WTC11 (cell line): ENCODE results near the gene GNG14. TPM values are rescaled to one million over a fixed set of nuclear protein-coding genes. Genes with fewer than 3 reads are reported as not detected.
"Not testable (repeated sequence)": the region's sequence is repeated elsewhere in the genome, so short reads cannot be mapped to it uniquely, and the experiment has no call there.

Experiments
- ATAC-seq: fragments of 200-7000 bp; cut with Tn5 transposase; 2 replicates; pipeline ENCODE4 v1.10.0; 2021; ENCODE audit warnings: mild to moderate bottlenecking, moderate library complexity
- CTCF ChIA-PET: fragments of 300-600 bp; sonication (Branson Sonifier 250); formaldehyde crosslinking; loops from one replicate; lab custom pipeline; 2021; ENCODE audit warnings: antibody characterized with exemption; lab: Charles Lee
- POLR2A ChIA-PET: fragments of 350-600 bp; sonication (Branson Sonifier 250); formaldehyde crosslinking; loops from one replicate; lab custom pipeline; 2021; ENCODE audit warnings: antibody characterized with exemption; lab: Charles Lee
- DNase-seq: peaks from one replicate; pipeline ENCODE4 v3.0.0; 2021; ENCODE audit warnings: low spot score
- H3K27ac Mint-ChIP-seq: 2 replicates; pipeline ENCODE4 v1.8.0; 2021; ENCODE audit warnings: mixed read lengths
- H3K27me3 Mint-ChIP-seq: 2 replicates; pipeline ENCODE4 v1.8.0; 2021; ENCODE audit warnings: low read depth, mild to moderate bottlenecking, moderate library complexity, mixed read lengths
- H3K36me3 Mint-ChIP-seq: 2 replicates; pipeline ENCODE4 v1.8.0; 2021; ENCODE audit warnings: mixed read lengths
- H3K4me1 Mint-ChIP-seq: 2 replicates; pipeline ENCODE4 v1.8.0; 2022; ENCODE audit warnings: mixed read lengths
- H3K4me3 Mint-ChIP-seq: 2 replicates; pipeline ENCODE4 v1.8.0; 2021; ENCODE audit warnings: mild to moderate bottlenecking, moderate library complexity, mixed read lengths
- H3K9me3 Mint-ChIP-seq: 2 replicates; pipeline ENCODE4 v1.8.0; 2021; ENCODE audit warnings: mixed read lengths
- ATF3 ChIP-seq: sonication (generic); formaldehyde crosslinking; conservative IDR thresholded peaks from 2 replicates; pipeline ENCODE4 v1.8.1; 2022; ENCODE audit warnings: mild to moderate bottlenecking, missing genetic modification reagents
- FOXP1 ChIP-seq: sonication (generic); formaldehyde crosslinking; IDR thresholded peaks from 2 replicates; pipeline ENCODE4 v1.8.0; 2022; ENCODE audit warnings: missing genetic modification reagents, mild to moderate bottlenecking, moderate library complexity, borderline replicate concordance
- GRHL2 ChIP-seq: fragments of 250-450 bp; sonication (Bioruptor Pico); IDR thresholded peaks from 2 replicates; pipeline ENCODE4 v1.8.0; 2022; ENCODE audit warnings: mild to moderate bottlenecking, moderate library complexity; ENCODE audit not compliant: insufficient replicate concordance, severe bottlenecking
- GTF2I ChIP-seq: fragments of 250-450 bp; sonication (Bioruptor Pico); conservative IDR thresholded peaks from 2 replicates; pipeline ENCODE4 v1.4.0; 2021; ENCODE audit warnings: mild to moderate bottlenecking
- HMGXB4 ChIP-seq: sonication (generic); formaldehyde crosslinking; IDR thresholded peaks from 2 replicates; pipeline ENCODE4 v1.8.1; 2023; ENCODE audit warnings: mild to moderate bottlenecking, moderate library complexity, missing genetic modification reagents
- MYBL2 ChIP-seq: sonication (generic); formaldehyde crosslinking; IDR thresholded peaks from 2 replicates; pipeline ENCODE4 v1.8.1; 2023; ENCODE audit warnings: mild to moderate bottlenecking, moderate library complexity, missing genetic modification reagents
- NFYB ChIP-seq: sonication (generic); formaldehyde crosslinking; conservative IDR thresholded peaks from 2 replicates; pipeline ENCODE4 v1.8.0; 2022; ENCODE audit warnings: low read depth, missing genetic modification reagents
- OVOL2 ChIP-seq: fragments of 250-450 bp; sonication (Bioruptor Pico); IDR thresholded peaks from 2 replicates; pipeline ENCODE4 v1.9.0; 2021; ENCODE audit warnings: mild to moderate bottlenecking, borderline replicate concordance
- SMAD4 ChIP-seq: sonication (generic); formaldehyde crosslinking; IDR thresholded peaks from 2 replicates; pipeline ENCODE4 v1.8.0; 2022; ENCODE audit warnings: mild to moderate bottlenecking, missing genetic modification reagents
- TEAD1 ChIP-seq: sonication (generic); formaldehyde crosslinking; IDR thresholded peaks from 2 replicates; pipeline ENCODE4 v1.8.0; 2022; ENCODE audit warnings: mild to moderate bottlenecking, missing genetic modification reagents
- USF2 ChIP-seq: sonication (generic); formaldehyde crosslinking; IDR thresholded peaks from 2 replicates; pipeline ENCODE4 v1.8.1; 2023; ENCODE audit warnings: mild to moderate bottlenecking, missing genetic modification reagents, moderate library complexity
- total RNA-seq: library from RNA; stranded (reverse); gene quantifications from 3 replicates; pipeline ENCODE4 v1.2.3, GENCODE V29; 2021
- TF ChIP-seq, protein P1 (sequence below): fragments of 200-600 bp; IDR thresholded peaks from 2 replicates; pipeline ENCODE4 v1.8.0; 2022; ENCODE audit warnings: antibody characterized with exemption
- TF ChIP-seq, protein P2 (sequence below): sonication (generic); formaldehyde crosslinking; IDR thresholded peaks from 2 replicates; pipeline ENCODE4 v1.8.0; 2022; ENCODE audit warnings: mild to moderate bottlenecking, missing genetic modification reagents
- TF ChIP-seq, protein P3 (sequence below): sonication (generic); formaldehyde crosslinking; IDR thresholded peaks from 2 replicates; pipeline ENCODE4 v1.8.1; 2022; ENCODE audit warnings: mild to moderate bottlenecking, missing genetic modification reagents, moderate library complexity, borderline replicate concordance
- TF ChIP-seq, protein P4 (sequence below): sonication (generic); formaldehyde crosslinking; IDR thresholded peaks from 2 replicates; pipeline ENCODE4 v1.8.1; 2023; ENCODE audit warnings: mild to moderate bottlenecking, missing genetic modification reagents
- TF ChIP-seq, protein P5 (sequence below): sonication (generic); formaldehyde crosslinking; IDR thresholded peaks from 2 replicates; pipeline ENCODE4 v1.8.0; 2023; ENCODE audit warnings: missing genetic modification reagents, mild to moderate bottlenecking, borderline replicate concordance

Gene GNG14
- total RNA-seq, 1 experiment from 2014 or later = not detected

DNA sequence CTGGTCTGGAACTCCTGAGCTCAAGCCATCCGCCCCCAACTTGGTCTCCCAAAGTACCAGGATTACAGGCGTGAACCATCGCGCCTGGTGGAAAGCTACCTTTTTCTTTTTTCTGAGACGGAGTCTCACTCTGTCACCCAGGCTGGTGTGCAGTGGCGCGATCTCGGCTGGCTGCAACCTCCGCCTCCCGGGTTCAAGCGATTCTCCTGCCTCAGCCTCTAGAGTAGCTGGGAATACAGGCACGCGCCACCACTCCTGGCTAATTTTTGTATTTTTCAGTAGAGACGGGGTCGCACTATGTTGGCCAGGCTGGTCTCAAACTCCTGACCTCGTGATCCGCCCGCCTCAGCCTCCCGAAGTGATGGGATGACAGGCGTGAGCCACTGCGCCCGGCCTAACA lies 9.6 kb downstream of the GNG14 start:
- CTCF ChIA-PET = interaction anchor here (0.7 to 1.9 kb wide), 3 partner anchors 17 to 150 kb away, joined by 3 to 10 read pairs (median 4); no protein-coding TSS in a partner anchor
- not testable (repeated sequence) for H3K27me3 Mint-ChIP-seq, DNase-seq, H3K27ac Mint-ChIP-seq, H3K9me3 Mint-ChIP-seq, ATAC-seq, H3K4me1 Mint-ChIP-seq
- Mint-ChIP-seq H3K36me3 (peaks cover 23% of the 10 kb centered on the region), H3K4me3 (peak overlapping the region; percentile 90)
- POLR2A ChIA-PET = interaction anchor here (0.7 to 2.1 kb wide), 2 partner anchors 16 to 55 kb away, joined by 9 to 13 read pairs; partner anchors contain the start of gene DHPS

- Mint-ChIP-seq H3K27me3 (no peaks in the 10 kb centered on the region; the same call in 1 of the 2 replicates), H3K9me3 (no peaks in the 10 kb centered on the region), H3K4me1 (peaks cover 5% of the 10 kb centered on the region), H3K36me3 (peaks cover 30% of the 10 kb centered on the region), H3K27ac (peak overlapping the region; percentile 90), H3K4me3 (peak overlapping the region; percentile 51)
- ChIA-PET CTCF (no interaction called here), POLR2A (no interaction called here)
- TF ChIP-seq SMAD4 (CRISPR knock-in tag) (no peak), HMGXB4 (CRISPR knock-in tag) (no peak)
- no peak for DNase-seq
- no peak for ATAC-seq
These were observed 10.3 kb downstream of the GNG14 start for GRCh38 chr19:12698138-12698537.

- Mint-ChIP-seq H3K27ac (no peak overlapping the region), H3K4me3 (no peak overlapping the region), H3K27me3 (no peaks in the 10 kb centered on the region; the same call in 1 of the 2 replicates), H3K4me1 (peaks cover 6% of the 10 kb centered on the region), H3K9me3 (no peaks in the 10 kb centered on the region), H3K36me3 (peaks cover 58% of the 10 kb centered on the region)
- CTCF ChIA-PET = no interaction called here
- DNase-seq (no peak), ATAC-seq (no peak)
- POLR2A ChIA-PET = no interaction called here
- TF ChIP-seq MYBL2 (CRISPR knock-in tag) (no peak), FOXP1 (CRISPR knock-in tag) (no peak; the same call in 1 of the 2 replicates), OVOL2 (CRISPR knock-in tag) (no peak), USF2 (no peak), GTF2I (CRISPR knock-in tag) (no peak), GRHL2 (no peak), ATF3 (CRISPR knock-in tag) (no peak), TEAD1 (CRISPR knock-in tag) (no peak), NFYB (CRISPR knock-in tag) (no peak)
- TF ChIP-seq, protein P1, sequence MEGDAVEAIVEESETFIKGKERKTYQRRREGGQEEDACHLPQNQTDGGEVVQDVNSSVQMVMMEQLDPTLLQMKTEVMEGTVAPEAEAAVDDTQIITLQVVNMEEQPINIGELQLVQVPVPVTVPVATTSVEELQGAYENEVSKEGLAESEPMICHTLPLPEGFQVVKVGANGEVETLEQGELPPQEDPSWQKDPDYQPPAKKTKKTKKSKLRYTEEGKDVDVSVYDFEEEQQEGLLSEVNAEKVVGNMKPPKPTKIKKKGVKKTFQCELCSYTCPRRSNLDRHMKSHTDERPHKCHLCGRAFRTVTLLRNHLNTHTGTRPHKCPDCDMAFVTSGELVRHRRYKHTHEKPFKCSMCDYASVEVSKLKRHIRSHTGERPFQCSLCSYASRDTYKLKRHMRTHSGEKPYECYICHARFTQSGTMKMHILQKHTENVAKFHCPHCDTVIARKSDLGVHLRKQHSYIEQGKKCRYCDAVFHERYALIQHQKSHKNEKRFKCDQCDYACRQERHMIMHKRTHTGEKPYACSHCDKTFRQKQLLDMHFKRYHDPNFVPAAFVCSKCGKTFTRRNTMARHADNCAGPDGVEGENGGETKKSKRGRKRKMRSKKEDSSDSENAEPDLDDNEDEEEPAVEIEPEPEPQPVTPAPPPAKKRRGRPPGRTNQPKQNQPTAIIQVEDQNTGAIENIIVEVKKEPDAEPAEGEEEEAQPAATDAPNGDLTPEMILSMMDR = no peak
- TF ChIP-seq, protein P2, sequence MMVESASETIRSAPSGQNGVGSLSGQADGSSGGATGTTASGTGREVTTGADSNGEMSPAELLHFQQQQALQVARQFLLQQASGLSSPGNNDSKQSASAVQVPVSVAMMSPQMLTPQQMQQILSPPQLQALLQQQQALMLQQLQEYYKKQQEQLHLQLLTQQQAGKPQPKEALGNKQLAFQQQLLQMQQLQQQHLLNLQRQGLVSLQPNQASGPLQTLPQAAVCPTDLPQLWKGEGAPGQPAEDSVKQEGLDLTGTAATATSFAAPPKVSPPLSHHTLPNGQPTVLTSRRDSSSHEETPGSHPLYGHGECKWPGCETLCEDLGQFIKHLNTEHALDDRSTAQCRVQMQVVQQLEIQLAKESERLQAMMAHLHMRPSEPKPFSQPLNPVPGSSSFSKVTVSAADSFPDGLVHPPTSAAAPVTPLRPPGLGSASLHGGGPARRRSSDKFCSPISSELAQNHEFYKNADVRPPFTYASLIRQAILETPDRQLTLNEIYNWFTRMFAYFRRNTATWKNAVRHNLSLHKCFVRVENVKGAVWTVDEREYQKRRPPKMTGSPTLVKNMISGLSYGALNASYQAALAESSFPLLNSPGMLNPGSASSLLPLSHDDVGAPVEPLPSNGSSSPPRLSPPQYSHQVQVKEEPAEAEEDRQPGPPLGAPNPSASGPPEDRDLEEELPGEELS (CRISPR knock-in tag) = no peak
- TF ChIP-seq, protein P3, sequence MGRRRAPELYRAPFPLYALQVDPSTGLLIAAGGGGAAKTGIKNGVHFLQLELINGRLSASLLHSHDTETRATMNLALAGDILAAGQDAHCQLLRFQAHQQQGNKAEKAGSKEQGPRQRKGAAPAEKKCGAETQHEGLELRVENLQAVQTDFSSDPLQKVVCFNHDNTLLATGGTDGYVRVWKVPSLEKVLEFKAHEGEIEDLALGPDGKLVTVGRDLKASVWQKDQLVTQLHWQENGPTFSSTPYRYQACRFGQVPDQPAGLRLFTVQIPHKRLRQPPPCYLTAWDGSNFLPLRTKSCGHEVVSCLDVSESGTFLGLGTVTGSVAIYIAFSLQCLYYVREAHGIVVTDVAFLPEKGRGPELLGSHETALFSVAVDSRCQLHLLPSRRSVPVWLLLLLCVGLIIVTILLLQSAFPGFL (CRISPR knock-in tag) = no peak
- TF ChIP-seq, protein P4, sequence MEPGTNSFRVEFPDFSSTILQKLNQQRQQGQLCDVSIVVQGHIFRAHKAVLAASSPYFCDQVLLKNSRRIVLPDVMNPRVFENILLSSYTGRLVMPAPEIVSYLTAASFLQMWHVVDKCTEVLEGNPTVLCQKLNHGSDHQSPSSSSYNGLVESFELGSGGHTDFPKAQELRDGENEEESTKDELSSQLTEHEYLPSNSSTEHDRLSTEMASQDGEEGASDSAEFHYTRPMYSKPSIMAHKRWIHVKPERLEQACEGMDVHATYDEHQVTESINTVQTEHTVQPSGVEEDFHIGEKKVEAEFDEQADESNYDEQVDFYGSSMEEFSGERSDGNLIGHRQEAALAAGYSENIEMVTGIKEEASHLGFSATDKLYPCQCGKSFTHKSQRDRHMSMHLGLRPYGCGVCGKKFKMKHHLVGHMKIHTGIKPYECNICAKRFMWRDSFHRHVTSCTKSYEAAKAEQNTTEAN = no peak
- TF ChIP-seq, protein P5, sequence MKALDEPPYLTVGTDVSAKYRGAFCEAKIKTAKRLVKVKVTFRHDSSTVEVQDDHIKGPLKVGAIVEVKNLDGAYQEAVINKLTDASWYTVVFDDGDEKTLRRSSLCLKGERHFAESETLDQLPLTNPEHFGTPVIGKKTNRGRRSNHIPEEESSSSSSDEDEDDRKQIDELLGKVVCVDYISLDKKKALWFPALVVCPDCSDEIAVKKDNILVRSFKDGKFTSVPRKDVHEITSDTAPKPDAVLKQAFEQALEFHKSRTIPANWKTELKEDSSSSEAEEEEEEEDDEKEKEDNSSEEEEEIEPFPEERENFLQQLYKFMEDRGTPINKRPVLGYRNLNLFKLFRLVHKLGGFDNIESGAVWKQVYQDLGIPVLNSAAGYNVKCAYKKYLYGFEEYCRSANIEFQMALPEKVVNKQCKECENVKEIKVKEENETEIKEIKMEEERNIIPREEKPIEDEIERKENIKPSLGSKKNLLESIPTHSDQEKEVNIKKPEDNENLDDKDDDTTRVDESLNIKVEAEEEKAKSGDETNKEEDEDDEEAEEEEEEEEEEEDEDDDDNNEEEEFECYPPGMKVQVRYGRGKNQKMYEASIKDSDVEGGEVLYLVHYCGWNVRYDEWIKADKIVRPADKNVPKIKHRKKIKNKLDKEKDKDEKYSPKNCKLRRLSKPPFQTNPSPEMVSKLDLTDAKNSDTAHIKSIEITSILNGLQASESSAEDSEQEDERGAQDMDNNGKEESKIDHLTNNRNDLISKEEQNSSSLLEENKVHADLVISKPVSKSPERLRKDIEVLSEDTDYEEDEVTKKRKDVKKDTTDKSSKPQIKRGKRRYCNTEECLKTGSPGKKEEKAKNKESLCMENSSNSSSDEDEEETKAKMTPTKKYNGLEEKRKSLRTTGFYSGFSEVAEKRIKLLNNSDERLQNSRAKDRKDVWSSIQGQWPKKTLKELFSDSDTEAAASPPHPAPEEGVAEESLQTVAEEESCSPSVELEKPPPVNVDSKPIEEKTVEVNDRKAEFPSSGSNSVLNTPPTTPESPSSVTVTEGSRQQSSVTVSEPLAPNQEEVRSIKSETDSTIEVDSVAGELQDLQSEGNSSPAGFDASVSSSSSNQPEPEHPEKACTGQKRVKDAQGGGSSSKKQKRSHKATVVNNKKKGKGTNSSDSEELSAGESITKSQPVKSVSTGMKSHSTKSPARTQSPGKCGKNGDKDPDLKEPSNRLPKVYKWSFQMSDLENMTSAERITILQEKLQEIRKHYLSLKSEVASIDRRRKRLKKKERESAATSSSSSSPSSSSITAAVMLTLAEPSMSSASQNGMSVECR (CRISPR knock-in tag) = no peak
These were observed 13.9 kb downstream of the GNG14 start for GRCh38 chr19:12701596-12702282.
